Stimulated activated naive CD8-positive, alpha-beta T cell treated with anti-CD3 and anti-CD28 coated beads, Interleukin-15, Interleukin-2, amounts not matched to agents 100 ng/mL and 50 ng/mL, for 24 hours (primary cell): ENCODE results near the gene EFHB.
A peak's percentile ranks its signal among the peaks of the same experiment; 100 is the strongest.
"Not testable (repeated sequence)": the region's sequence is repeated elsewhere in the genome, so short reads cannot be mapped to it uniquely, and the experiment has no call there.

Experiments
- H3K27ac Mint-ChIP-seq: one replicate; pipeline ENCODE4 v1.8.0; 2021; ENCODE audit warnings: mild to moderate bottlenecking, mixed read lengths
- H3K27me3 Mint-ChIP-seq: one replicate; pipeline ENCODE4 v1.8.0; 2021; ENCODE audit warnings: mixed read lengths
- H3K36me3 Mint-ChIP-seq: one replicate; pipeline ENCODE4 v1.8.0; 2021; ENCODE audit warnings: low read depth, mixed read lengths
- H3K4me1 Mint-ChIP-seq: one replicate; pipeline ENCODE4 v1.8.0; 2021; ENCODE audit warnings: low read depth, mixed read lengths
- H3K4me3 Mint-ChIP-seq: one replicate; pipeline ENCODE4 v1.8.0; 2021; ENCODE audit warnings: mild to moderate bottlenecking, mixed read lengths
- H3K9me3 Mint-ChIP-seq: one replicate; pipeline ENCODE4 v1.8.0; 2021; ENCODE audit warnings: mixed read lengths

EFHB gene

DNA sequence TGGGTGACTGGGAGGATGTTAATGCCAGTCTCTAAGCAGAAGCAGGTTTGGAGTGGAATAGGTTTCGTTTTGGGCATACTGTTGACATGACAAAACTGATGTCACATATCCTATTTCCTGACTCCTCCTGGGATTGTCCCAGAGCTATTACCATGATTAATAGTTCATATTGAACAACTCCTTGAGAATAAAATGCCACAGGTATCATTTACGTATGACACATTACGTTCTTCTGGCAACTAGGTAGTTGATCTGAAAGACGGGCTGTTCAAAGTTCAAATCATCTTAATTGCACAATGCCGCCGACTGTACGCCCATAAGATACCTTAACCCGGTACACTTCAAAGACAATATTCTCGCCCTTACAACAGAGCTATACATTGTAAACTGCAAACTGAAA lies 11.5 kb upstream of the EFHB start:
- H3K36me3 Mint-ChIP-seq = peaks cover 4% of the 10 kb centered on the region
- H3K4me1 Mint-ChIP-seq = peaks cover 50% of the 10 kb centered on the region
- no peaks in the 10 kb centered on the region for H3K27me3 Mint-ChIP-seq
- peak overlapping the region; percentile 63 for H3K4me3 Mint-ChIP-seq
- no peaks in the 10 kb centered on the region for H3K9me3 Mint-ChIP-seq
- H3K27ac Mint-ChIP-seq = peak overlapping the region; percentile 98

DNA sequence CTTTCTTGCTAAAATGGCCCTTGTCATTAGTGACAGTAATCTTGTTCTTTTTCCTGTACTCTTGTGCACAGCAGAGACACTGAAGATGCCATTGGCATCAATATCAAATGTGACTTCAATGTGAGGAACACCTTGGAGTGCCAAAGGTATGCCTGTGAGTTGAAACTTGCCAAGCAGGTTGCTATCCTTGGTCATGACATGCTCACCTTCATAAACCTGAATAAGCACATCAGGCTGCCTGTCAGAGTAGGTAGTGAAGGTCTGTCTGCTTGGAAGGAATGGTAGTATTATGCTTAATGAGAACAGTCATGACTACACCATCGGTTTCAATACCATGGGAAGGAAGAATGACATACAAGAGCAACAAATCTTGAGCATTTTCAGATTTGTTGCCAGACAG lies 6.6 kb upstream of the EFHB start:
- no peaks in the 10 kb centered on the region for H3K27me3 Mint-ChIP-seq
- no peak overlapping the region for H3K4me3 Mint-ChIP-seq
- H3K4me1 Mint-ChIP-seq = peaks cover 30% of the 10 kb centered on the region
- H3K36me3 Mint-ChIP-seq = no peaks in the 10 kb centered on the region
- no peak overlapping the region for H3K27ac Mint-ChIP-seq
- no peaks in the 10 kb centered on the region for H3K9me3 Mint-ChIP-seq

DNA sequence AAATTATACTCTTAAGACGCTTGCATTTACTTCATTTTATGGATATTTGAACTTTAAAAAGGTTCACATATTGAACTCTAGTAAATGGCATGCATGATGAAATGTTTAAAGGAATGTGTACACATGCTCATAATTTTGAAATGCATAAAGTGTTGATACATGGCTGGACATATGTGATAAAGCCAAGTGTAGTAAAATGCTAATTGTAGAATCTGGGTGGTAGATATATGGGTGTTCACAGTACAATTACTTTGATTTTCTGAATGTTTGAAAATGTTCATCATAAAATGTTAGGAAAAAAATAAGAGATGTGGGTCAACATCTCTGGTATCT lies 4.2 kb upstream of the EFHB start:
- H3K9me3 Mint-ChIP-seq = no peaks in the 10 kb centered on the region
- H3K4me3 Mint-ChIP-seq = no peak overlapping the region
- H3K27me3 Mint-ChIP-seq = peaks cover 4% of the 10 kb centered on the region
- no peak overlapping the region for H3K27ac Mint-ChIP-seq
- no peaks in the 10 kb centered on the region for H3K36me3 Mint-ChIP-seq
- peaks cover 30% of the 10 kb centered on the region for H3K4me1 Mint-ChIP-seq

DNA sequence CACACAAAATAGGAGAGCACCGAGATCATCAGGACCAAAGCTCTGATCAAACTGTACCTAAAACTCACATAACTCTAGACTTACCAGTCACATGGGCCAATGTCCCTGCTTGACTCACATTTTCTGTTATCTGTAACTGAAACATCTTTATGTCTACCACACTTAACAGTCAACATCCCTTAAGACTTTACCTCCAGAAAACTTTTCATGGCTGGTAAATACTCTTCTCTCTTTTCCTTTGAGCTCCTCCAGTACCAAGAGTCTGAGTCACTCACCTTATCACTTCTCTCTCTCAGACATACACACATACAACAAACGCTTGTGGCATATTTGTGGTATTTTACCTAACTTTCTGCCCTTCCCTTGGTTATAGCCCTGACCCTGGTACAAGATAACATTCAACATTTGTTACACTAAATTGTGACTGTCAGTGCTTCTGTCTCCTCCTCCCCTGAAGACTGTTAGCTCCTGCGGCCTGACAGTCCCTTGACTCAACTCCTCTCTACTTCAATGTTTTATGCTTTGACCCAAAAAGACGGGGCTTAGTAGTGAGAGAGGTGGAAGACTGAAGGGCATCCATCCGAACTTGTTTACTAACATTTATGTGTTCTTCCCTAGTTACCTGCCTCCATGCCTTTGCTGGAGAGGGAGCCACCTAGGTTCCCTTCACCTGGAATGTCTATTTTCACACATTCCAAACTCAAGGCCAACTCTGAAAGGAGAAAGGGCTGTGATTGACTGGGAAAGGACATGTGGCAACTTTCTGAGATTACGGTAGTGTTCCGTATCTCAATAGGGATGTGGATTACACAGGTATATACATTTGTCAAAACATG lies 3.7 kb upstream of the EFHB start:
- peak overlapping the region; percentile 14 for H3K4me3 Mint-ChIP-seq
- peaks cover 32% of the 10 kb centered on the region for H3K4me1 Mint-ChIP-seq
- peaks cover 7% of the 10 kb centered on the region for H3K27me3 Mint-ChIP-seq
- no peaks in the 10 kb centered on the region for H3K36me3 Mint-ChIP-seq
- H3K9me3 Mint-ChIP-seq = no peaks in the 10 kb centered on the region
- peak overlapping the region; percentile 57 for H3K27ac Mint-ChIP-seq

DNA sequence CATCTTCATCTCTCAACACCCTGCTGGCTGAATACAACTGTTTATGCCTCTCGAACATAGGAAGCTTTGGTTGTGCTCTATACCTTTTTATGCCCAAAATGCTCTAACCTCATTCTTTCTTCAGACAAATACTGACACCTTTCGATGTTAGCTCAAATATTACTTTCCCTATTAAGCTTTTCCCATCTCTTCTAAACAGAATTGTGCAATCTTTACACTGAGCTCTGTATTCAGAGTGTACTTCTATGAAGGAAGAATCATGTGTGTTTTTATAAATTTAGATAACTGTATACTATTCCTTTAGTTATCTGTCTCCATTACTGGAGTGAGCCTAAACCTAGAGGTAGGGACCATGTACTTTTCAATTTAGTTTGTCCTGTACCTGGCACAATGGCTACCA lies 1.6 kb downstream of the EFHB start:
- peaks cover 8% of the 10 kb centered on the region for H3K27me3 Mint-ChIP-seq
- peaks cover 42% of the 10 kb centered on the region for H3K4me1 Mint-ChIP-seq
- peak overlapping the region; percentile 95 for H3K27ac Mint-ChIP-seq
- peak overlapping the region; percentile 63 for H3K4me3 Mint-ChIP-seq
- H3K36me3 Mint-ChIP-seq = no peaks in the 10 kb centered on the region
- no peaks in the 10 kb centered on the region for H3K9me3 Mint-ChIP-seq

DNA sequence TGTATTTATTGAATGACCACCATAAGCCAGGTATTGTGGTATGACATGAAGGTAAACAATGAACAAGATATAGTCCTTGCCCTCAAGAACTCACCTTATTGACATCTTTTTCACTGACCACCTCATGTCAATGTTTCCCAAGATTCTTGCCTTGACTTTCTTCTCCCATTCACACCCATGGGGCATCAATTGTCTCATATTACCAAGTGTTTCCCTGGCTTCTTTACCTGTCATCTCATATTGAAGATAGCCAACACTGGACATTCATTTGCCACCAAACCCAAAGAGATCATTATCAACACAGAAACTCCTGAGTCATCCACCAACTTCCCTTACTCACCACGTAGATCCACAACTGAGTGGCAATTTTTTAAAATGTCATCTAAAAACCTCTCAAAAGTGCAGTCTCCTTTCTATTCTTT lies 2.2 kb downstream of the EFHB start:
- peaks cover 36% of the 10 kb centered on the region for H3K4me1 Mint-ChIP-seq
- H3K27ac Mint-ChIP-seq = peak overlapping the region; percentile 95
- H3K9me3 Mint-ChIP-seq = no peaks in the 10 kb centered on the region
- peaks cover 11% of the 10 kb centered on the region for H3K27me3 Mint-ChIP-seq
- peak overlapping the region; percentile 63 for H3K4me3 Mint-ChIP-seq
- no peaks in the 10 kb centered on the region for H3K36me3 Mint-ChIP-seq

DNA sequence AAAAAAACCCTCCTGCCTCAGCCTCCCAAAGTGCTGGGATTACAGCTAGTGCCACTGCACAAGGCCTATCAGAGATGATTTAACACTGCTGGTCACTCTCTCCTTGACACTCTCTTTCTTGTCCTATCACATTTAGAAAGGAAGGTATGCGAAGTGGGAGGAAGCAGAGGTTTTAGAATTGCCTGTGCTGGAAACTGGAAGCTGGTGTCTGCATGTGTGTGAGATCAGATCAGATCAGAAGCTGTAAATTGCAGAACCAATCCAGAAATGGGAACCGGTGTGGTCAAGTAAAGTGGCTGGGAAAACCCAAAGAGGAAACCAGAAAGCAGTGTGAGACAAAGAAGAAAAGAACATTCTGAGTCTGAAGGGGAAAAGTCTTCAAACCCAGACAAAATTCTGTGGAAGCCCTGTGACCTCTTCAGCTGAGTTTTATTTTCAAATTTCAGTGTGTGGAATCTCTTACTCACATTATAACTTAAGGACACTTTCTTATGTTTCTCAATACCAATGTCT lies 2.8 kb downstream of the EFHB start:
- Mint-ChIP-seq H3K27me3 (peaks cover 11% of the 10 kb centered on the region), H3K4me3 (peak overlapping the region; percentile 63), H3K9me3 (no peaks in the 10 kb centered on the region), H3K27ac (peak overlapping the region; percentile 95), H3K36me3 (no peaks in the 10 kb centered on the region), H3K4me1 (peaks cover 36% of the 10 kb centered on the region)

DNA sequence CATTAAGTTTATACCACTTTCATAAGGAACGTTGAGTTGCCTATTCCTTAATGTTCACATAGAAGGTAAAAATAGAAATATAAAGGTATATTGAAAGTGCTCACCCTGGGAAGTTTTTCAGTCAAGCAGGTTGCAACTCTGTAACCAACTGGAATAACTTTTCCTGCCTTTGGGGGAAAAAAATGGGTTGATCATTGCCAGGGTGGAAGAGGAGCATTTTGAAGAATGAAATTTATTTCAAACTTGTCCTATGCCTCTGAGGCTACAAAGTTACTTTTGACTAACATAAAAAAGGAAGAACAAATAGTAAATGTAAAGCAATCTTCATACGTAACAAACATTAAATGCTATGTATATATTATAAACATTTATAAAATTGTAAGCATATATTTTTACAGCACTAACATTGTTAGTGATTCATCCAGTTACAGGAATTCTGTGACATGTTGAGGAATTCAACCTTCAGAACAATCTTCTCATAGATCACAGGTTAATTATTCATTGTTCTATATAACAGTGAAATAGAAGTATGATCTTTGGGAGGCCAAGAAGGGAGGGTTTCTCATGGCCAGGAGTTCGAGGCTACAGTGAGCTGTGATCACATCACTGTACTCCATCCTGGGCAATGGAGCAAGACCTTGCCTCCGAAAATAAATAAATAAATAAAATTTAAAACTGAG lies 13.5 kb downstream of the EFHB start:
- Mint-ChIP-seq H3K9me3 (no peaks in the 10 kb centered on the region), H3K4me1 (no peaks in the 10 kb centered on the region), H3K27ac (no peak overlapping the region), H3K4me3 (no peak overlapping the region), H3K27me3 (no peaks in the 10 kb centered on the region), H3K36me3 (no peaks in the 10 kb centered on the region)

DNA sequence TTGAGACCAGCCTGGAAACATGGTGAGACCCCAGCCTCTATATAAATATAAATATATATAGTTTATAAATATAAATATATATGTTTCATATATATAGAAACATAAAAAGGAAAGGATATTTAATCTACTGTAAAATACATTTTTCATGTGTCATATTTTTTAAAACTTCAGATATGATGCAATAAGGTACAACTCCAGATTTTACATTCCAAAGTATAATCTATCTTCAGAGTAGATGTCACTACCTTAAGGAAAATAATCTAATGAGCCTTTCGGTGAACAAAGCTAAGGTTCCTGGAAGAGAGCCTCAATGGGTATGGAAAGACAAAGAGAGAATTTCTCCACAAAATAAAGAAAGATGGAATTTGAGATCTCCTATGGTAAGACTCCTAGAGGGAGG lies 16.9 kb downstream of the EFHB start:
- no peak overlapping the region for H3K4me3 Mint-ChIP-seq
- H3K36me3 Mint-ChIP-seq = peaks cover 4% of the 10 kb centered on the region
- H3K27me3 Mint-ChIP-seq = no peaks in the 10 kb centered on the region
- H3K9me3 Mint-ChIP-seq = peaks cover 4% of the 10 kb centered on the region
- no peak overlapping the region for H3K27ac Mint-ChIP-seq
- H3K4me1 Mint-ChIP-seq = no peaks in the 10 kb centered on the region

DNA sequence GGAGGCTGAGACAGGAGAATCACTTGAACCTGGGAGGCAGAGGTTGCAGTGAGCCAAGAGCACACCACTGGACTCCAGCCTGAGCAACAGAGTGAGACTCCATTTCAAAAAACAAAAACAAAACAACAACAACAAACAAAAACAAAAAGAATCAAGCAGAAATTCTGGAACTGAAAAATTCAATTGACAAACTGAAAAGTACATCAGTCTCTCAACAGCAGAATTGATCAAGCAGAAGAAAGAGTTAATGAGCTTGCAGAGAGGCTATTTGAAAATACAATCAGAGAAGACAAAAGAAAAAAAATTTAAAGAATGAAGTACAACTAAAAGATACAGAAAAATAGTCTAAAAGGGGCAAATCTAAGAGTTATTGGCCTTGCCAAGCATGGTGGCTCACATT lies 22.6 kb downstream of the EFHB start:
- no peaks in the 10 kb centered on the region for H3K4me1 Mint-ChIP-seq
- H3K4me3 Mint-ChIP-seq = no peak overlapping the region
- H3K27ac Mint-ChIP-seq = no peak overlapping the region
- peaks cover 4% of the 10 kb centered on the region for H3K36me3 Mint-ChIP-seq
- peaks cover 18% of the 10 kb centered on the region for H3K9me3 Mint-ChIP-seq
- no peaks in the 10 kb centered on the region for H3K27me3 Mint-ChIP-seq

DNA sequence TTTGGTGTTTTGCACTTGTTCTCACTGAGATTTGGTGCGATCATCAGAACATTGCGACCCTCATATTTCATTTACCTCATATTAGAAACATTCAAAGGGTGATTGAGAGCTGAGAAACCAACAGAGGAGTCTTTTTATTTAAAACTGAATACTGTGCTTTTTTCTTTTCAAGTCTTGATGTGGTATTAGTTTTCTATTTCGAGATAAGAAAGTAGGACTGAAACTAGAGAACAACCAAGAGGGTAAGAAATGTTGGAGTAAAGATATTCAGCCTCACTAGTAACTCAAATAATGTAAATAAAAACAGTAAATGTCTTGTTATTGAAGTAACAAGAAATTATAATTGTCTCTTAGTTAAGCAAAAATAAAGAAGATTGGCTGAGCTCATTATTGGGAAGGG lies 26.5 kb downstream of the EFHB start:
- Mint-ChIP-seq H3K27ac (no peak overlapping the region), H3K4me1 (no peaks in the 10 kb centered on the region), H3K4me3 (no peak overlapping the region), H3K36me3 (no peaks in the 10 kb centered on the region), H3K27me3 (no peaks in the 10 kb centered on the region), H3K9me3 (peaks cover 18% of the 10 kb centered on the region)

DNA sequence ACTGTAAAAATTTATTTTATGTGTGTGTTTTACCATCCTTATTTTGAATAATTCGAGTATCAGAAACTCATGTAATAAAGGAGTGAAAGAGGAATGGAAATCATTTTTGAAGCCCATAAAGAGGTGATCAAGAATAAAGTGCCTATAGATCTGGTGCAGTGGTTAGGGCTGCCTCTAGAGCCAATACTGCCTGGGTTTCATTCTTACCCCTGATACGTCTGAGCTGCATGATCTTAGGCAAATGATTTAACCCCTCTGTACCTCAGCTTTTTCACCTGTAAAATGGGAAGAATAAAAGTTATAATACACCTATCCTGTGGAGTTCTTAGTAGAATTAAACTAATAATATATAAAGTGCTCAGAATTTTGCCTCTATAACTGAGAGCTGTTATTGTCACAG lies 30.4 kb downstream of the EFHB start:
- Mint-ChIP-seq H3K27ac (no peak overlapping the region), H3K4me1 (no peaks in the 10 kb centered on the region), H3K36me3 (no peaks in the 10 kb centered on the region), H3K27me3 (no peaks in the 10 kb centered on the region), H3K9me3 (peaks cover 4% of the 10 kb centered on the region), H3K4me3 (no peak overlapping the region)

DNA sequence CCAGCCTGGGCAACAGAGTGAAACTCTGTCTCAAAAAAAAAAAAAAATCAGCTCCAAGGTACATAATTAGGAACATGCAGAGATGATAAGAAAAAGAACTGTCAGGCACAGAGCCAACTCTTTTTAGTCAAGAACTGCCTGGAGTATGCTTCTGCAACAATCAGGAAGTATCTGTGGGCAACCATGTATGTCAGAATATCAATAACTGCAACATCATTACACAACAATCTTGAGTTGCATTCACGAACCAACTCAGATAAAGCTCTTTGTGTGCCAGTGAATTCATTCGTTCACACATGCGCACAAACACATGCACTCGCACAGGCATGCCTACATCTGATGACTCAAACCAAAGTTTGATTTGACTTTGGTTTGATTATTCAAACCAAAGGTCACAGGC lies 32.1 kb downstream of the EFHB start:
- H3K27me3 Mint-ChIP-seq = no peaks in the 10 kb centered on the region
- H3K36me3 Mint-ChIP-seq = no peaks in the 10 kb centered on the region
- H3K27ac Mint-ChIP-seq = no peak overlapping the region
- no peaks in the 10 kb centered on the region for H3K4me1 Mint-ChIP-seq
- peaks cover 4% of the 10 kb centered on the region for H3K9me3 Mint-ChIP-seq
- H3K4me3 Mint-ChIP-seq = no peak overlapping the region

DNA sequence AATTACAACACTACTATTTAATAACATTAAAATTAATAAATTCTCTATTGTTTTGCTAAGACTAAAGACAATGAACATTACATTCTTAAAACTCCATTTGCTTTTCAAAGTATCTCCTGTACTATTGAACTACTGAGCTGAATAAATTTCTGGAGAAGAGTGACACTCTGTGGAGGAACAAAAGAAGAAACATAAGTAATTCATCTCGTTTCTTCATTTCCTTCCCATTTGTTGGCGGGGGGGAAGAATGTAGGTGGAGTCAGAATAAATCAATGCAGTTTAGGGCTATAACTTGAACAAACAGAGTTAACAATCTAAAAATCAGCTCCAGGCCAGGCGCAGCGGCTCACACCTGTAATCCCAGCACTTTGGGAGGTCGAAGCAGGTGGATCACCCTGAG lies 32.7 kb downstream of the EFHB start:
- Mint-ChIP-seq H3K36me3 (no peaks in the 10 kb centered on the region), H3K4me1 (no peaks in the 10 kb centered on the region), H3K27ac (no peak overlapping the region), H3K4me3 (no peak overlapping the region), H3K27me3 (no peaks in the 10 kb centered on the region), H3K9me3 (peaks cover 4% of the 10 kb centered on the region)

DNA sequence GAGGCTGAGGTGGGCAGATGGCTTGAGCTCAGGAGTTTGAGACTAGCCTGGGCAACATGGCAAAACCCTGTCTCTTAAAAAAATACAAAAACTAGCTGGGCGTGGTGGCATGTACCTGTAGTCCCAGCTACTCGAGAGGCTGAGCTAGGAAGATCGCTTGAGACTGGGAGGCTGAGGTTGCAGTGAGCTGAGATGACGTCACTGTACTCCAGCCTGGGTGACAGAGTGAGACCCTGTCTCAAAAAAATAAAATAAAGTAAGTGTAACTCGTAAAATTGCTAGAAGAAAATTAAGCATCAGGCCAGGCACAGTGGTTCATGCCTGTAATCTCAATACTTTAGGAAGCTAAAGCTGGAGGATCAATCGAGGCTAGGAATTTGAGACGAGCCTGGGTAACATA lies 34.2 kb downstream of the EFHB start:
- not testable (repeated sequence) for H3K27me3 Mint-ChIP-seq, H3K4me1 Mint-ChIP-seq, H3K4me3 Mint-ChIP-seq, H3K27ac Mint-ChIP-seq, H3K36me3 Mint-ChIP-seq, H3K9me3 Mint-ChIP-seq
